ENCODE data around the gene LPAR2.

Gene LPAR2

GRCh38 chr19:19657397-19657783 lies 29.4 kb upstream of the LPAR2 start:
- DNase-seq (ENCODE audit: low read depth in 2 of 2): peak in 1 of 2 donors; percentile 11
- TF ChIP-seq CTCF (IDR thresholded peaks at IDR 0.05; ENCODE audit: low read depth, low read length): no peak
- H3K4me3 ChIP-seq (replicated peaks in 1 of 2; ENCODE audit: low read depth in 2 of 2, low read length in 2 of 2): no peak overlapping the region

- no peak for TF ChIP-seq CTCF (IDR thresholded peaks at IDR 0.05; ENCODE audit: low read depth, low read length)
- no peak for DNase-seq (ENCODE audit: low read depth in 2 of 2)
- no peak overlapping the region for H3K4me3 ChIP-seq (replicated peaks in 1 of 2; ENCODE audit: low read depth in 2 of 2, low read length in 2 of 2)
These were observed 28.7 kb upstream of the LPAR2 start for GRCh38 chr19:19656451-19657396.

GRCh38 chr19:19655641-19656343 lies 27.8 kb upstream of the LPAR2 start:
- TF ChIP-seq CTCF (IDR thresholded peaks at IDR 0.05; ENCODE audit: low read depth, low read length): no peak
- H3K4me3 ChIP-seq (replicated peaks in 1 of 2; ENCODE audit: low read depth in 2 of 2, low read length in 2 of 2): no peak overlapping the region
- no peak for DNase-seq (ENCODE audit: low read depth in 2 of 2)

GRCh38 chr19:19655051-19655594 lies 27.1 kb upstream of the LPAR2 start:
- no peak overlapping the region for H3K4me3 ChIP-seq (replicated peaks in 1 of 2; ENCODE audit: low read depth in 2 of 2, low read length in 2 of 2)

GRCh38 chr19:19654441-19654840 lies 26.4 kb upstream of the LPAR2 start:
- no peak for DNase-seq (ENCODE audit: low read depth in 2 of 2)
- no peak for TF ChIP-seq CTCF (IDR thresholded peaks at IDR 0.05; ENCODE audit: low read depth, low read length)
- H3K4me3 ChIP-seq (replicated peaks in 1 of 2; ENCODE audit: low read depth in 2 of 2, low read length in 2 of 2): no peak overlapping the region

More at GRCh38 chr19:19655051-19655594, 27.1 kb upstream of the LPAR2 start:
- TF ChIP-seq CTCF (IDR thresholded peaks at IDR 0.05; ENCODE audit: low read depth, low read length): no peak
- DNase-seq (ENCODE audit: low read depth in 2 of 2): no peak

GRCh38 chr19:19653597-19654147 lies 25.7 kb upstream of the LPAR2 start:
- no peak overlapping the region for H3K4me3 ChIP-seq (replicated peaks in 1 of 2; ENCODE audit: low read depth in 2 of 2, low read length in 2 of 2)
- no peak for DNase-seq (ENCODE audit: low read depth in 2 of 2)
- TF ChIP-seq CTCF (IDR thresholded peaks at IDR 0.05; ENCODE audit: low read depth, low read length): no peak
